ENCODE measurements around the gene SCFD1. TPM values are rescaled to one million over a fixed set of nuclear protein-coding genes. Genes with fewer than 3 reads are reported as not detected.
"Not testable (repeated sequence)": the region's sequence is repeated elsewhere in the genome, so short reads cannot be mapped to it uniquely, and the experiment has no call there.

The SCFD1 gene
- total RNA-seq, 1 donor from 2014 or later: 72.6 TPM

DNA sequence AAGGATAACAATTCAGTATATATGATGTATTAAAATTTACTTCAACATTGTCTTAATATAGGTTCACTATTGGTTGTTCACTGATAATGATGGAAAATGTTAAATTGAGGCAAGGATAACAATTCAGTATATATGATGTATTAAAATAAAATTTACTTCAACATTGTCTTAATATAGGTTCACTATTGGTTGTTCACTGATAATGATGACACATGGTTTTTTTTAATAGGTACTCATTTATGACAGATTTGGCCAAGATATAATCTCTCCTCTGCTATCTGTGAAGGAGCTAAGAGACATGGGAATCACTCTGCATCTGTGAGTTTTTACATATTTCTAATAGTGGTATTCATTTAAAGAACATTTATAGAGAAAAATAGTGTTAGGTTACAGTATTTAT lies 8.1 kb downstream of the SCFD1 start:
- intact Hi-C loops (cut with DNase I): no loop called here
- Histone ChIP-seq H3K4me1 (peaks cover 14% of the 10 kb centered on the region), H3K36me3 (peaks cover 61% of the 10 kb centered on the region), H3K4me3 (no peak overlapping the region), H3K9me3 (no peaks in the 10 kb centered on the region), H3K27me3 (no peaks in the 10 kb centered on the region), H3K27ac (no peak overlapping the region)
- no peak for DNase-seq
- no peak for ATAC-seq
- TF ChIP-seq, protein P1, sequence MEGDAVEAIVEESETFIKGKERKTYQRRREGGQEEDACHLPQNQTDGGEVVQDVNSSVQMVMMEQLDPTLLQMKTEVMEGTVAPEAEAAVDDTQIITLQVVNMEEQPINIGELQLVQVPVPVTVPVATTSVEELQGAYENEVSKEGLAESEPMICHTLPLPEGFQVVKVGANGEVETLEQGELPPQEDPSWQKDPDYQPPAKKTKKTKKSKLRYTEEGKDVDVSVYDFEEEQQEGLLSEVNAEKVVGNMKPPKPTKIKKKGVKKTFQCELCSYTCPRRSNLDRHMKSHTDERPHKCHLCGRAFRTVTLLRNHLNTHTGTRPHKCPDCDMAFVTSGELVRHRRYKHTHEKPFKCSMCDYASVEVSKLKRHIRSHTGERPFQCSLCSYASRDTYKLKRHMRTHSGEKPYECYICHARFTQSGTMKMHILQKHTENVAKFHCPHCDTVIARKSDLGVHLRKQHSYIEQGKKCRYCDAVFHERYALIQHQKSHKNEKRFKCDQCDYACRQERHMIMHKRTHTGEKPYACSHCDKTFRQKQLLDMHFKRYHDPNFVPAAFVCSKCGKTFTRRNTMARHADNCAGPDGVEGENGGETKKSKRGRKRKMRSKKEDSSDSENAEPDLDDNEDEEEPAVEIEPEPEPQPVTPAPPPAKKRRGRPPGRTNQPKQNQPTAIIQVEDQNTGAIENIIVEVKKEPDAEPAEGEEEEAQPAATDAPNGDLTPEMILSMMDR (IDR thresholded peaks at IDR 0.05): no peak

DNA sequence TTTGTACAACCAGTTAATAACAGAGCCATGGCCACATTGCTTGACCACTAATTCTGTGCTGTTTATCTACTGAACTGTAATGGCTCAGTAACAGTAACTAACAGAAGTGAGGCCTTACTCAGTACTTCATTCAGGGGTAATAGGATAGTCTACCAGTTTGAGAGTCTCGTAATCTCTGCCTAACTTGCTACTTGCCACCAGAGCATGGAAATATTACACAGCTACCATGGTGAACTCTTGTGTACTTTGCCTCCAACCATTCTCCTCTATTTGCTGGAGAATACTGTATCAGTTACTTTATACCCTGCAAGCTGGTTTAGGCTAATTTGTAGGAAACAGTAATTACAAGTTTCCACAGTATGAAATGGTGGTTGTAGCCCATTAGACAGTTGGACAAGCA lies 10.6 kb downstream of the SCFD1 start:
- Histone ChIP-seq H3K4me3 (no peak overlapping the region), H3K36me3 (peaks cover 63% of the 10 kb centered on the region), H3K9me3 (no peaks in the 10 kb centered on the region), H3K27me3 (no peaks in the 10 kb centered on the region), H3K4me1 (no peaks in the 10 kb centered on the region), H3K27ac (no peak overlapping the region)
- intact Hi-C loops (cut with DNase I): no loop called here
- no peak for DNase-seq
- TF ChIP-seq, protein P1 (IDR thresholded peaks at IDR 0.05): no peak
- ATAC-seq: no peak

DNA sequence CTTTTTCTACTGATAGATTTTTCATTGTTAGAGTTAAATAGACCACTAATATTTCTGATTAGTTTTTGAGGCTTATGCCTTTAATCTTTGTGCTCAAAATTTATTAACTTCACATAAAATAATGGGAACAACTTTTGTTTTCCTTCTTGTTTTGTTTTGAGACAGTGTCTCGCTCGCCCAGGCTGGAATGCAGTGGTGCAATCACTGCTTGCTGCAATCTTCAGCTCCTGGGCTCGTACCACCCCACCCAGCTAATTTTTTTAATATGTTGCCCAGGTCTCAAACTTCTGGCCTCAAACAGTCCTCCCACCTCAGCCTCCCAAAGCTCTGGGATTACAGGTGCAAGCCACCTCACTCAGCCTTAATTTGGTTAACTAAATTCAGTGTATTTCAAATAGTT lies 16.8 kb downstream of the SCFD1 start:
- H3K4me3 ChIP-seq: no peak overlapping the region
- TF ChIP-seq, protein P1 (IDR thresholded peaks at IDR 0.05): no peak
- no peaks in the 10 kb centered on the region for H3K9me3 ChIP-seq
- DNase-seq (no peak), ATAC-seq (peak; percentile 48)
- peaks cover 54% of the 10 kb centered on the region for H3K36me3 ChIP-seq
- peak overlapping the region; percentile 17 for H3K27ac ChIP-seq
- no peaks in the 10 kb centered on the region for H3K4me1 ChIP-seq
- intact Hi-C loops (cut with DNase I): no loop called here
- H3K27me3 ChIP-seq: no peaks in the 10 kb centered on the region

DNA sequence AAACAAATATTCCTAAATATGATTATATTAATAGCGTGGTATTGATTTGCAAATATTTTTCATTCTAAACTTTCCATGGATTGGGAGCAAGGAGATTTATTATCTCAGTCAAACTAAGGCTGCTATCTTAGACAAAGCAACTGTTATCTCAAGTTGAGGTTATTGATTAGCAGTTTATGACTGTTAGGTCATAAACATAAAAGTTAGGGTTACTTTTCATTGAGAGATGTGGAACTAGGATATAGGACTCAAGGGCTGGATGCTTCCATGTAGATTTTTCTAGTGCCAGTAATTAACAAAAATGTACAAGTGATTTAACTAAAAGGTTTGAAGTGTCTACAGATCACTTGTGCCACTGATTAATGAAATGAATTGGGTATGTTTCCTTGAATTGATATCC lies 19.1 kb downstream of the SCFD1 start:
- TF ChIP-seq, protein P1 (IDR thresholded peaks at IDR 0.05): no peak
- DNase-seq: no peak
- intact Hi-C loops (cut with DNase I): no loop called here
- Histone ChIP-seq H3K27ac (no peak overlapping the region), H3K4me1 (no peaks in the 10 kb centered on the region), H3K27me3 (no peaks in the 10 kb centered on the region), H3K9me3 (no peaks in the 10 kb centered on the region), H3K36me3 (peaks cover 43% of the 10 kb centered on the region), H3K4me3 (no peak overlapping the region)
- no peak for ATAC-seq

DNA sequence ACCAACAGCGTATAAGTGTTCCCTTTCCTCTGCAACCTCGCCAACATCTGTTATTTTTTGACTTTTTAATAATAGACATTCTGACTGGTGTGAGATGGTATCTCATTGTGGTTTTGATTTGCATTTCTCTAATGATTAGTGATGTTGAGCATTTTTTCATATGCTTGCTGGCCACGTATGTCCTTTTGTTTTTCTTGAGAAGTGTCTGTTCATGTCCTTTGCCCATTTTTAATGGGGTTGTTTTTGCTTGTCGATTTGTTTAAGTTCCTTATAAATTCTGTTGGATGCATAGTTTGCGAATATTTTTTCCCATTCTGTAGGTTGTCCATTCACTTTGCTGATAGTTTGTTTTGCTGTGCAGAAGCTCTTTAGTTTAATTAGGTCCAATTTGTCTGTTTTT lies 22.3 kb downstream of the SCFD1 start:
- H3K4me1 ChIP-seq; H3K4me3 ChIP-seq; DNase-seq; H3K27ac ChIP-seq; H3K27me3 ChIP-seq; H3K9me3 ChIP-seq; ATAC-seq; intact Hi-C loops (cut with DNase I): not testable (repeated sequence)
- H3K36me3 ChIP-seq: peaks cover 58% of the 10 kb centered on the region

- Histone ChIP-seq H3K4me3 (no peak overlapping the region), H3K4me1 (no peaks in the 10 kb centered on the region), H3K36me3 (peaks cover 63% of the 10 kb centered on the region), H3K27ac (no peak overlapping the region), H3K27me3 (no peaks in the 10 kb centered on the region), H3K9me3 (no peaks in the 10 kb centered on the region)
- DNase-seq (no peak), ATAC-seq (no peak)
- TF ChIP-seq, protein P1 (IDR thresholded peaks at IDR 0.05): no peak
- intact Hi-C loops (cut with DNase I): no loop called here
Observed at GRCh38 chr14:30645600-30645999, 23.5 kb downstream of the SCFD1 start.

All from upper lobe of right lung (tissue), 1 donor.